Upper lobe of left lung (tissue), 4 donors: ENCODE measurements around the gene PTPRQ.

Source experiments
- POLR2A ChIP-seq, 4 donors: fragments of 450-650 bp; IDR thresholded peaks; one replicate each; pipeline ENCODE4 v1.5.1; 2016 to 2017; ENCODE audit warnings: antibody characterized with exemption in 4 of 4, mild to moderate bottlenecking in 2 of 4
- TF ChIP-seq, protein P1 (sequence below), 6 experiments: fragments of 450-650 bp in 4 of 6; fragments of 200-600 bp in 2 of 6; sonication (generic) in 2 of 6; IDR thresholded peaks; one replicate each; pipeline ENCODE4 v1.5.1; 2016 to 2019; ENCODE audit warnings: antibody characterized with exemption in 6 of 6

GRCh38 chr12:80625051-80625450, 181.0 kb downstream of the PTPRQ start:
- TF ChIP-seq, protein P1, sequence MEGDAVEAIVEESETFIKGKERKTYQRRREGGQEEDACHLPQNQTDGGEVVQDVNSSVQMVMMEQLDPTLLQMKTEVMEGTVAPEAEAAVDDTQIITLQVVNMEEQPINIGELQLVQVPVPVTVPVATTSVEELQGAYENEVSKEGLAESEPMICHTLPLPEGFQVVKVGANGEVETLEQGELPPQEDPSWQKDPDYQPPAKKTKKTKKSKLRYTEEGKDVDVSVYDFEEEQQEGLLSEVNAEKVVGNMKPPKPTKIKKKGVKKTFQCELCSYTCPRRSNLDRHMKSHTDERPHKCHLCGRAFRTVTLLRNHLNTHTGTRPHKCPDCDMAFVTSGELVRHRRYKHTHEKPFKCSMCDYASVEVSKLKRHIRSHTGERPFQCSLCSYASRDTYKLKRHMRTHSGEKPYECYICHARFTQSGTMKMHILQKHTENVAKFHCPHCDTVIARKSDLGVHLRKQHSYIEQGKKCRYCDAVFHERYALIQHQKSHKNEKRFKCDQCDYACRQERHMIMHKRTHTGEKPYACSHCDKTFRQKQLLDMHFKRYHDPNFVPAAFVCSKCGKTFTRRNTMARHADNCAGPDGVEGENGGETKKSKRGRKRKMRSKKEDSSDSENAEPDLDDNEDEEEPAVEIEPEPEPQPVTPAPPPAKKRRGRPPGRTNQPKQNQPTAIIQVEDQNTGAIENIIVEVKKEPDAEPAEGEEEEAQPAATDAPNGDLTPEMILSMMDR (IDR thresholded peaks at IDR 0.05): no peak
- no peak for TF ChIP-seq POLR2A (IDR thresholded peaks at IDR 0.05)
